HepG2 (cell line): ENCODE results near the gene TBR1. TPM values are rescaled to one million over a fixed set of nuclear protein-coding genes. Genes with fewer than 3 reads are reported as not detected.
A peak's percentile ranks its signal among the peaks of the same experiment; 100 is the strongest.

Experiments used
- ATAC-seq: fragments of 200-7000 bp; cut with Tn5 transposase; 3 replicates; pipeline ENCODE4 v1.9.1; 2020; ENCODE audit warnings: mild to moderate bottlenecking, moderate library complexity
- BruUV-seq: library from RNA; stranded (reverse); fragments of 400-500 nt; replicated peaks from 2 replicates; lab custom pipeline; 2021; lab: Mats Ljungman, UMichigan
- CTCF ChIA-PET: fragments of 300-600 bp; formaldehyde crosslinking; extraction: SDS; loops from one replicate; lab custom pipeline; 2021; ENCODE audit warnings: low total read pairs, inconsistent platforms, low intra/inter-chr PET ratio; lab: Yijun Ruan, JAX
- POLR2A ChIA-PET: fragments of 350-600 bp; sonication (Branson Sonifier 250); formaldehyde crosslinking; loops from one replicate; lab custom pipeline; 2020; ENCODE audit warnings: antibody characterized with exemption, inconsistent platforms; lab: Yijun Ruan, JAX
- DNase-seq: peaks from one replicate; pipeline ENCODE4 v3.0.0-alpha.2; 2015; ENCODE audit warnings: low spot score
- FAIRE-seq: peaks from 3 replicates; lab custom pipeline; 2011; peaks lifted over from hg19 to GRCh38; lab: Jason Lieb, UNC
- H2AFZ ChIP-seq: one replicate; pipeline ENCODE4 v1.6.1; 2011; ENCODE audit warnings: low read length, inconsistent platforms
- H3K27ac ChIP-seq: fragments of 300-600 bp; 3 replicates; pipeline ENCODE4 v1.8.0; 2011; ENCODE audit warnings: mixed run types, mild to moderate bottlenecking, mixed read lengths, low read length, inconsistent platforms; ENCODE audit not compliant: insufficient read depth; ENCODE audit errors: extremely low read length
- H3K27me3 ChIP-seq, 2 experiments: fragments of 200-600 bp in 1 of 2; 2 replicates in 1 of 2; 3 replicates in 1 of 2; pipeline versions ENCODE4 v1.6.0 to v1.8.0; 2011; ENCODE audit warnings: low read length in 2 of 2, mild to moderate bottlenecking in 2 of 2, moderate library complexity in 2 of 2, inconsistent platforms in 1 of 2; ENCODE audit not compliant: insufficient read depth in 2 of 2, control insufficient read depth in 1 of 2
- H3K36me3 ChIP-seq, 2 experiments: fragments of 200-600 bp in 1 of 2; replicated peaks in 1 of 2; 2 replicates in 1 of 2; 3 replicates in 1 of 2; pipeline versions ENCODE4 v1.5.1 to v1.8.0; 2011; ENCODE audit warnings: low read length in 2 of 2, inconsistent platforms in 1 of 2; ENCODE audit not compliant: insufficient read depth in 2 of 2, control insufficient read depth in 1 of 2
- H3K4me1 ChIP-seq: 2 replicates; pipeline ENCODE4 v1.5.1; 2012; ENCODE audit warnings: low read length, inconsistent platforms; ENCODE audit not compliant: insufficient read depth
- H3K4me2 ChIP-seq: 2 replicates; pipeline ENCODE4 v1.6.0; 2011; ENCODE audit warnings: low read depth, low read length, inconsistent platforms
- H3K4me3 ChIP-seq, 3 experiments: fragments of 200-600 bp in 1 of 3; sonication (generic), shearing (Covaris generic) in 1 of 3; replicated peaks in 1 of 3; 2 replicates each; pipeline ENCODE4 v1.5.1; 2011 to 2016; ENCODE audit warnings: low read length in 3 of 3, inconsistent platforms in 2 of 3, low read depth in 2 of 3, mild to moderate bottlenecking in 2 of 3, control low read depth in 1 of 3, mixed read lengths in 1 of 3; ENCODE audit not compliant: insufficient read depth in 1 of 3
- H3K79me2 ChIP-seq: one replicate; pipeline ENCODE4 v1.6.1; 2011; ENCODE audit warnings: low read length, inconsistent platforms; ENCODE audit not compliant: insufficient read depth
- H3K9ac ChIP-seq: 2 replicates; pipeline ENCODE4 v1.6.0; 2011; ENCODE audit warnings: mild to moderate bottlenecking, low read depth, low read length, inconsistent platforms; ENCODE audit not compliant: insufficient read depth
- H3K9me3 ChIP-seq: 2 replicates; pipeline ENCODE4 v1.5.1; 2012; ENCODE audit warnings: mild to moderate bottlenecking, low read length
- H4K20me1 ChIP-seq: 2 replicates; pipeline ENCODE4 v1.6.0; 2011; ENCODE audit warnings: inconsistent platforms, mild to moderate bottlenecking, low read length, moderate library complexity; ENCODE audit not compliant: insufficient read depth
- DR1 ChIP-seq: sonication (generic); formaldehyde crosslinking; IDR thresholded peaks from 2 replicates; pipeline ENCODE4 v1.8.0; 2021; ENCODE audit warnings: mild to moderate bottlenecking, missing genetic modification reagents, inconsistent platforms
- MAFF ChIP-seq: IDR thresholded peaks from 2 replicates; pipeline ENCODE4 v1.6.1; 2011; ENCODE audit warnings: low read depth, low read length, improper control_type of control experiment
- MAFK ChIP-seq, 2 experiments: IDR thresholded peaks in 1 of 2; conservative IDR thresholded peaks in 1 of 2; 2 replicates each; pipeline ENCODE4 v1.6.1; 2011; ENCODE audit warnings: improper control_type of control experiment in 2 of 2, low read length in 2 of 2
- TRIM22 ChIP-seq: fragments of 450-650 bp; IDR thresholded peaks from 2 replicates; pipeline ENCODE4 v1.6.1; 2017
- WGBS: methylation state at CpG from one replicate; pipeline ENCODE4 v1.1.6; 2017; ENCODE audit warnings: low lambda C conversion rate; 5-methylcytosine and 5-hydroxymethylcytosine counted together
- in situ Hi-C: cut with HindIII; loops from 2 replicates; pipeline ENCODE4 v1.10.0; 2017; ENCODE audit warnings: low pct_unique_long_range_greater_than_20kb; ENCODE audit not compliant: extremely low pct_ligation_motif_present
- intact Hi-C: fragments of 100-400 bp; cut with micrococcal nuclease; formaldehyde crosslinking; loops from one replicate; pipeline ENCODE4 v1.10.0; 2022; ENCODE audit not compliant: unreplicated experiment
- polyA plus RNA-seq, 8 experiments: library from polyadenylated mRNA; depleted of rRNA in 3 of 8; stranded (reverse) in 7 of 8; unstranded in 1 of 8; fragments of >200 nt; fragmentation: Illumina TruSeq in 4 of 8; extraction: Trizol in 4 of 8; gene quantifications; 2 replicates each; pipeline versions ENCODE4 v1.2.1 to v1.2.3, GENCODE V29; 2011 to 2016; ENCODE audit warnings: low read depth in 4 of 8, missing spikeins in 1 of 8, mixed read lengths in 1 of 8; ENCODE audit not compliant: insufficient read depth in 1 of 8
- total RNA-seq, 5 experiments: library from RNA; depleted of rRNA; stranded (reverse); fragments of >200 nt; fragmentation: Illumina TruSeq; extraction: Trizol; gene quantifications; 2 replicates each; pipeline ENCODE4 v1.2.3, GENCODE V29; 2016; ENCODE audit warnings: low read depth in 1 of 5

The TBR1 gene
- total and polyA plus RNA-seq, 2 of the 13 experiments (the other 11 are each of a cell fraction or from before 2014, with no cell fraction given) = not detected

- H3K9me3 ChIP-seq = no peaks in the 10 kb centered on the region
- H3K4me3 ChIP-seq = no peak overlapping the region
- H4K20me1 ChIP-seq = no peaks in the 10 kb centered on the region
- no peak for DNase-seq
- no peak overlapping the region for H3K27ac ChIP-seq
- in situ Hi-C loops = no loop called here
- H3K4me1 ChIP-seq = no peaks in the 10 kb centered on the region
- H3K79me2 ChIP-seq = no peaks in the 10 kb centered on the region
- peaks cover 0 to 8% of the 10 kb centered on the region in 2 experiments; a peak in 3 of 5 replicates for H3K36me3 ChIP-seq
- FAIRE-seq = no peak
- WGBS = 96% methylated on average over 2 of the region's 2 CpGs
- TF ChIP-seq MAFF (peak; percentile 83), MAFK (conservative IDR thresholded peaks at IDR 0.05 in 1 of 2, IDR thresholded peaks at IDR 0.05 in 1 of 2; ENCODE audit: low read length in 2 of 2) (peak; percentile 87 to 91), TRIM22 (no peak)
- CTCF ChIA-PET = no interaction called here
- POLR2A ChIA-PET = no interaction called here
- ATAC-seq = no peak
- H3K4me2 ChIP-seq = no peak overlapping the region
- no peaks in the 10 kb centered on the region for H3K27me3 ChIP-seq
- no peak overlapping the region for H2AFZ ChIP-seq
- H3K9ac ChIP-seq = no peak overlapping the region
- BruUV-seq = no TSS peak
- intact Hi-C loops = no loop called here
These were observed 8.5 kb upstream of the TBR1 start for GRCh38 chr2:161407597-161407996.

- CTCF ChIA-PET = no interaction called here
- peak; percentile 87 to 89 for TF ChIP-seq MAFK (conservative IDR thresholded peaks at IDR 0.05 in 1 of 2, IDR thresholded peaks at IDR 0.05 in 1 of 2; ENCODE audit: low read length in 2 of 2)
- TF ChIP-seq DR1 (CRISPR knock-in tag) = no peak
- TF ChIP-seq MAFF = peak; percentile 82
- TF ChIP-seq, all 625 proteins: peak for 2
- Histone ChIP-seq H4K20me1 (no peaks in the 10 kb centered on the region), H3K9ac (no peak overlapping the region), H3K4me2 (no peak overlapping the region), H3K27ac (no peak overlapping the region), H3K4me3 (no peak overlapping the region), H2AFZ (no peak overlapping the region), H3K79me2 (no peaks in the 10 kb centered on the region), H3K9me3 (no peaks in the 10 kb centered on the region), H3K27me3 (peaks cover 0 to 2% of the 10 kb centered on the region in 2 experiments; a peak in 1 of 5 replicates), H3K4me1 (peaks cover 8% of the 10 kb centered on the region; the same call in 1 of the 2 replicates), H3K36me3 (peaks cover 0 to 8% of the 10 kb centered on the region in 2 experiments; a peak in 2 of 5 replicates)
- intact Hi-C loops = no loop called here
- in situ Hi-C loops = no loop called here
- FAIRE-seq (no peak), ATAC-seq (no peak), DNase-seq (no peak)
- BruUV-seq = no TSS peak
- 100% methylated on average over 1 of the region's 1 CpG for WGBS
- POLR2A ChIA-PET = no interaction called here
These were observed 6.7 kb upstream of the TBR1 start for GRCh38 chr2:161409308-161409907.
